MM.1S (cell line): ENCODE measurements around the gene HBM.

ENCODE experiments used
- EZH2 ChIP-seq: fragments of 300-600 bp; sonication (generic); optimal IDR thresholded peaks from 2 replicates; pipeline ENCODE3; 2017; ENCODE audit warnings: low read depth, mild to moderate bottlenecking, antibody characterized with exemption, low read length, mixed read lengths
- EZH2phosphoT487 ChIP-seq: fragments of 300-600 bp; sonication (generic); IDR thresholded peaks from 2 replicates; pipeline ENCODE4 v1.6.1; 2018; ENCODE audit warnings: antibody characterized with exemption, low read length
- TF ChIP-seq, protein P1 (sequence below): fragments of 300-600 bp; sonication (generic); IDR thresholded peaks from 2 replicates; pipeline ENCODE4 v1.5.1; 2016; ENCODE audit warnings: antibody characterized with exemption, low read length, mixed read lengths

DNA sequence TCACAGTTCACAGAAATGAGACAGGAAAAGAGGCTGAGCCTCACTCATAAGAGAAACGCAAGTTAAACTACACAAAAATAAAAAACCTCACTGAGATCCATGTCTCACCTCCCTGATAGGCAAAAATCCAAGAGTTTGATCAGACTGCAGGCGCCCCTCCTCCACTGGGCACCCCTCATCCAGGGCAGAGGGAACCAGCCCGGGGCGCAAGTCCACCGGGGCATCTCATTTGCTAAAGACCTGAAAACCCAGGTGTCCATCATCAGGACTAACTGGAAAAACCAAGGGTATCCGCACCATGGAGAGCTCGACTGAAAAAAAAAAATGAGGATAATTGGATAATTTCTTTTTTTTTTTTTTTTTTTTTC, 10.8 kb upstream of the HBM start:
- no peak for TF ChIP-seq EZH2
- TF ChIP-seq, protein P1, sequence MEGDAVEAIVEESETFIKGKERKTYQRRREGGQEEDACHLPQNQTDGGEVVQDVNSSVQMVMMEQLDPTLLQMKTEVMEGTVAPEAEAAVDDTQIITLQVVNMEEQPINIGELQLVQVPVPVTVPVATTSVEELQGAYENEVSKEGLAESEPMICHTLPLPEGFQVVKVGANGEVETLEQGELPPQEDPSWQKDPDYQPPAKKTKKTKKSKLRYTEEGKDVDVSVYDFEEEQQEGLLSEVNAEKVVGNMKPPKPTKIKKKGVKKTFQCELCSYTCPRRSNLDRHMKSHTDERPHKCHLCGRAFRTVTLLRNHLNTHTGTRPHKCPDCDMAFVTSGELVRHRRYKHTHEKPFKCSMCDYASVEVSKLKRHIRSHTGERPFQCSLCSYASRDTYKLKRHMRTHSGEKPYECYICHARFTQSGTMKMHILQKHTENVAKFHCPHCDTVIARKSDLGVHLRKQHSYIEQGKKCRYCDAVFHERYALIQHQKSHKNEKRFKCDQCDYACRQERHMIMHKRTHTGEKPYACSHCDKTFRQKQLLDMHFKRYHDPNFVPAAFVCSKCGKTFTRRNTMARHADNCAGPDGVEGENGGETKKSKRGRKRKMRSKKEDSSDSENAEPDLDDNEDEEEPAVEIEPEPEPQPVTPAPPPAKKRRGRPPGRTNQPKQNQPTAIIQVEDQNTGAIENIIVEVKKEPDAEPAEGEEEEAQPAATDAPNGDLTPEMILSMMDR, result no peak
- TF ChIP-seq EZH2phosphoT487, result no peak
